H9 (cell line): ENCODE data around the gene KRT2. TPM values are rescaled to one million over a fixed set of nuclear protein-coding genes. Genes with fewer than 3 reads are reported as not detected.

ENCODE experiments used
- DNase-seq: peaks from one replicate; pipeline ENCODE4 v3.0.0-alpha.2; 2017
- H2AFZ ChIP-seq: one replicate; pipeline ENCODE4 v1.6.1; 2013; ENCODE audit warnings: mild to moderate bottlenecking, low read length, control low read depth, moderate library complexity
- H2AK5ac ChIP-seq: 2 replicates; pipeline ENCODE4 v1.6.1; 2013; ENCODE audit warnings: low read length, control low read depth, mixed read lengths; ENCODE audit not compliant: insufficient read length
- H2BK120ac ChIP-seq: one replicate; pipeline ENCODE4 v1.6.1; 2013; ENCODE audit warnings: low read depth, mild to moderate bottlenecking, low read length, control low read depth, inconsistent platforms; ENCODE audit not compliant: poor library complexity, severe bottlenecking
- H2BK12ac ChIP-seq: 2 replicates; pipeline ENCODE4 v1.6.1; 2013; ENCODE audit warnings: low read length, control low read depth, mixed read lengths, low read depth; ENCODE audit not compliant: insufficient read length
- H2BK15ac ChIP-seq: 2 replicates; pipeline ENCODE4 v1.6.1; 2013; ENCODE audit warnings: low read depth, low read length, control low read depth
- H2BK20ac ChIP-seq: one replicate; pipeline ENCODE4 v1.6.1; 2013; ENCODE audit warnings: low read depth, mild to moderate bottlenecking, low read length, control low read depth, inconsistent platforms; ENCODE audit not compliant: poor library complexity, severe bottlenecking
- H2BK5ac ChIP-seq: 2 replicates; pipeline ENCODE4 v1.6.1; 2013; ENCODE audit warnings: low read length, control low read depth, mixed read lengths; ENCODE audit not compliant: insufficient read length
- H3K14ac ChIP-seq: 2 replicates; pipeline ENCODE4 v1.6.1; 2013; ENCODE audit warnings: low read length, control low read depth; ENCODE audit not compliant: insufficient read depth
- H3K18ac ChIP-seq: 2 replicates; pipeline ENCODE4 v1.6.1; 2013; ENCODE audit warnings: low read depth, mild to moderate bottlenecking, mixed read lengths, low read length, control low read depth; ENCODE audit not compliant: insufficient read length
- H3K23ac ChIP-seq: 2 replicates; pipeline ENCODE4 v1.6.1; 2013; ENCODE audit warnings: low read length, control low read depth, mixed read lengths, low read depth; ENCODE audit not compliant: insufficient read length
- H3K23me2 ChIP-seq: 2 replicates; pipeline ENCODE4 v1.6.1; 2013; ENCODE audit warnings: low read depth, mild to moderate bottlenecking, mixed read lengths, low read length, control low read depth; ENCODE audit not compliant: insufficient read length, poor library complexity, severe bottlenecking
- H3K27ac ChIP-seq: 2 replicates; pipeline ENCODE4 v1.5.1; 2013; ENCODE audit warnings: low read length, control low read depth, mixed read lengths, low read depth; ENCODE audit not compliant: insufficient read length
- H3K27me3 ChIP-seq: 2 replicates; pipeline ENCODE4 v1.6.1; 2013; ENCODE audit warnings: low read length, control low read depth, inconsistent platforms; ENCODE audit not compliant: insufficient read depth
- H3K4ac ChIP-seq: 2 replicates; pipeline ENCODE4 v1.6.1; 2013; ENCODE audit warnings: low read depth, mild to moderate bottlenecking, control low read depth, inconsistent platforms, low read length, moderate library complexity
- H3K4me1 ChIP-seq: 2 replicates; pipeline ENCODE4 v1.6.1; 2013; ENCODE audit warnings: low read length, control low read depth, inconsistent platforms; ENCODE audit not compliant: insufficient read depth
- H3K4me2 ChIP-seq: 2 replicates; pipeline ENCODE4 v1.6.1; 2013; ENCODE audit warnings: low read length, control low read depth, mixed read lengths; ENCODE audit not compliant: insufficient read length, insufficient read depth
- H3K56ac ChIP-seq: 2 replicates; pipeline ENCODE4 v1.6.1; 2013; ENCODE audit warnings: low read depth, mild to moderate bottlenecking, mixed read lengths, low read length, control low read depth; ENCODE audit not compliant: insufficient read length
- H3K79me1 ChIP-seq: 2 replicates; pipeline ENCODE4 v1.6.1; 2013; ENCODE audit warnings: low read depth, mild to moderate bottlenecking, moderate library complexity, low read length, control low read depth, inconsistent platforms; ENCODE audit not compliant: insufficient read depth, poor library complexity, severe bottlenecking
- H3K79me2 ChIP-seq: 2 replicates; pipeline ENCODE4 v1.6.1; 2013; ENCODE audit warnings: low read length, control low read depth, inconsistent platforms; ENCODE audit not compliant: insufficient read depth
- H3K9ac ChIP-seq: 2 replicates; pipeline ENCODE4 v1.6.1; 2013; ENCODE audit warnings: low read length, control low read depth, mixed read lengths; ENCODE audit not compliant: insufficient read length; ENCODE audit errors: extremely low read depth
- H3K9me3 ChIP-seq: one replicate; pipeline ENCODE4 v1.6.1; 2013; ENCODE audit warnings: low read depth, low read length, inconsistent platforms; ENCODE audit not compliant: control insufficient read depth
- H3T11ph ChIP-seq: one replicate; pipeline ENCODE4 v1.6.1; 2013; ENCODE audit warnings: mild to moderate bottlenecking, low read length, control low read depth, inconsistent platforms
- H4K20me1 ChIP-seq: one replicate; pipeline ENCODE4 v1.6.1; 2013; ENCODE audit not compliant: control insufficient read depth, insufficient read length, insufficient read depth
- H4K5ac ChIP-seq: 2 replicates; pipeline ENCODE4 v1.6.1; 2013; ENCODE audit warnings: low read depth, mild to moderate bottlenecking, mixed read lengths, low read length, control low read depth; ENCODE audit not compliant: insufficient read length
- H4K8ac ChIP-seq: replicated peaks from 2 replicates; pipeline ENCODE4 v1.6.1; 2013; ENCODE audit warnings: low read length, control low read depth, mixed read lengths, low read depth; ENCODE audit not compliant: insufficient read length
- H4K91ac ChIP-seq: 2 replicates; pipeline ENCODE4 v1.6.1; 2013; ENCODE audit warnings: low read depth, mild to moderate bottlenecking, moderate library complexity, mixed read lengths, low read length, control low read depth; ENCODE audit not compliant: insufficient read length
- H3K27ac Mint-ChIP-seq, 3 experiments: 2 replicates in 2 of 3; 3 replicates in 1 of 3; pipeline ENCODE4 v1.8.0; 2020 to 2021; ENCODE audit warnings: mixed read lengths in 3 of 3, mild to moderate bottlenecking in 1 of 3, moderate library complexity in 1 of 3
- H3K27me3 Mint-ChIP-seq: 2 replicates; pipeline ENCODE4 v1.8.0; 2021; ENCODE audit warnings: low read depth, mild to moderate bottlenecking, moderate library complexity, mixed read lengths
- H3K36me3 Mint-ChIP-seq, 3 experiments: 2 replicates in 2 of 3; 3 replicates in 1 of 3; pipeline ENCODE4 v1.8.0; 2020 to 2021; ENCODE audit warnings: low read depth in 3 of 3, mixed read lengths in 3 of 3; ENCODE audit not compliant: insufficient read depth in 1 of 3
- H3K4me1 Mint-ChIP-seq, 2 experiments: 2 replicates each; pipeline ENCODE4 v1.8.0; 2020; ENCODE audit warnings: mixed read lengths in 2 of 2
- H3K4me3 Mint-ChIP-seq, 2 experiments: 2 replicates in 1 of 2; 3 replicates in 1 of 2; pipeline ENCODE4 v1.8.0; 2020 to 2021; ENCODE audit warnings: mild to moderate bottlenecking in 2 of 2, mixed read lengths in 2 of 2, moderate library complexity in 1 of 2
- H3K9me3 Mint-ChIP-seq, 2 experiments: 2 replicates in 1 of 2; 3 replicates in 1 of 2; pipeline ENCODE4 v1.8.0; 2020; ENCODE audit warnings: mild to moderate bottlenecking in 2 of 2, mixed read lengths in 2 of 2, moderate library complexity in 1 of 2
- CTCF ChIP-seq: fragments of 200-600 bp; sonication (generic); conservative IDR thresholded peaks from 3 replicates; pipeline ENCODE4 v1.8.0; 2021; ENCODE audit warnings: antibody characterized with exemption, mild to moderate bottlenecking
- WGBS: extraction: QIAGEN DNeasy Blood & Tissue Kit; methylation state at CpG from one replicate; pipeline ENCODE4 v1.1.7; 2013; ENCODE audit warnings: missing lambda C conversion rate, low lambda C conversion rate, mixed read lengths; ENCODE audit not compliant: insufficient read length; ENCODE audit errors: extremely low coverage; 5-methylcytosine and 5-hydroxymethylcytosine counted together
- total RNA-seq: library from RNA; stranded (reverse); gene quantifications from 2 replicates; pipeline ENCODE4 v1.2.1, GENCODE V29; 2021

The KRT2 gene
- total RNA-seq, 1 experiment from 2014 or later = not detected

GRCh38 chr12:52608826-52609630 is 43.0 kb downstream of the KRT2 start:
- H3K23me2 ChIP-seq = no peaks in the 10 kb centered on the region
- H3K18ac ChIP-seq = no peak overlapping the region
- no peak overlapping the region for H2BK5ac ChIP-seq
- H4K5ac ChIP-seq = no peak overlapping the region
- H2AK5ac ChIP-seq = no peak overlapping the region
- Mint-ChIP-seq H3K27me3 (peaks cover 42% of the 10 kb centered on the region), H3K4me1 (peaks cover 0 to 4% of the 10 kb centered on the region in 2 experiments; a peak in 2 of 4 replicates), H3K27ac (peak overlapping the region in 1 of 3 experiments; percentile 20; a peak in 1 of 7 replicates), H3K36me3 (no peaks in the 10 kb centered on the region), H3K9me3 (no peaks in the 10 kb centered on the region), H3K4me3 (no peak overlapping the region)
- no peak overlapping the region for H3K23ac ChIP-seq
- H2BK20ac ChIP-seq = no peak overlapping the region
- no peak overlapping the region for H2BK15ac ChIP-seq
- no peak overlapping the region for H3K14ac ChIP-seq
- H3K9ac ChIP-seq = no peak overlapping the region
- H4K20me1 ChIP-seq = no peaks in the 10 kb centered on the region
- WGBS = no CpG with 5 or more reads among the region's 8 CpGs
- H2BK120ac ChIP-seq = no peak overlapping the region
- H3K79me2 ChIP-seq = no peaks in the 10 kb centered on the region
- no peak overlapping the region for H3K4me2 ChIP-seq
- H2BK12ac ChIP-seq = no peak overlapping the region
- H4K91ac ChIP-seq = no peak overlapping the region
- no peak overlapping the region for H3K56ac ChIP-seq
- no peak overlapping the region for H3K27ac ChIP-seq
- no peak overlapping the region for H4K8ac ChIP-seq
- no peak overlapping the region for H2AFZ ChIP-seq
- no peak for TF ChIP-seq CTCF
- H3K9me3 ChIP-seq = no peaks in the 10 kb centered on the region
- H3T11ph ChIP-seq = no peak overlapping the region
- H3K4ac ChIP-seq = no peak overlapping the region
- H3K79me1 ChIP-seq = no peaks in the 10 kb centered on the region
- no peaks in the 10 kb centered on the region for H3K4me1 ChIP-seq
- peak; percentile 22 for DNase-seq
- no peaks in the 10 kb centered on the region for H3K27me3 ChIP-seq
